Activated T-helper 17 cell treated with anti-CD3 and anti-CD28 coated beads, Interleukin-2, amount 50 U/mL, for 72 hours (primary cell): ENCODE data around the gene EPN1. TPM values are rescaled to one million over a fixed set of nuclear protein-coding genes. Genes with fewer than 3 reads are reported as not detected.
A peak's percentile ranks its signal among the peaks of the same experiment; 100 is the strongest.

Experiments
- ATAC-seq: fragments of 150-1000 bp; cut with Tn5 transposase; replicated peaks from 2 replicates; pipeline ENCODE4 v1.10.0; 2021; ENCODE audit warnings: mild to moderate bottlenecking, moderate library complexity
- H3K27ac Mint-ChIP-seq: one replicate; pipeline ENCODE4 v1.8.0; 2022; ENCODE audit warnings: mixed read lengths
- H3K27me3 Mint-ChIP-seq: one replicate; pipeline ENCODE4 v1.8.0; 2022; ENCODE audit warnings: mixed read lengths
- H3K36me3 Mint-ChIP-seq: one replicate; pipeline ENCODE4 v1.8.0; 2022; ENCODE audit warnings: low read depth, mild to moderate bottlenecking, mixed read lengths
- H3K4me1 Mint-ChIP-seq: one replicate; pipeline ENCODE4 v1.8.0; 2022; ENCODE audit warnings: mixed read lengths
- H3K4me3 Mint-ChIP-seq: one replicate; pipeline ENCODE4 v1.8.0; 2022; ENCODE audit warnings: mild to moderate bottlenecking, mixed read lengths
- H3K9me3 Mint-ChIP-seq: one replicate; pipeline ENCODE4 v1.8.0; 2022; ENCODE audit warnings: mixed read lengths
- total RNA-seq, 2 donors: library from RNA; stranded (reverse); gene quantifications; one replicate each; pipeline ENCODE4 v1.2.3, GENCODE V29; 2022

EPN1 gene
- total RNA-seq, 2 donors from 2014 or later, result 29.2 to 45.1 TPM

GRCh38 chr19:55695511-55696290, 20.7 kb downstream of the EPN1 start:
- no peak for ATAC-seq
- no peak overlapping the region for H3K27ac Mint-ChIP-seq
- H3K4me1 Mint-ChIP-seq, result no peaks in the 10 kb centered on the region
- H3K9me3 Mint-ChIP-seq, result no peaks in the 10 kb centered on the region
- H3K27me3 Mint-ChIP-seq, result no peaks in the 10 kb centered on the region
- no peak overlapping the region for H3K4me3 Mint-ChIP-seq
- peaks cover 70% of the 10 kb centered on the region for H3K36me3 Mint-ChIP-seq

DNA sequence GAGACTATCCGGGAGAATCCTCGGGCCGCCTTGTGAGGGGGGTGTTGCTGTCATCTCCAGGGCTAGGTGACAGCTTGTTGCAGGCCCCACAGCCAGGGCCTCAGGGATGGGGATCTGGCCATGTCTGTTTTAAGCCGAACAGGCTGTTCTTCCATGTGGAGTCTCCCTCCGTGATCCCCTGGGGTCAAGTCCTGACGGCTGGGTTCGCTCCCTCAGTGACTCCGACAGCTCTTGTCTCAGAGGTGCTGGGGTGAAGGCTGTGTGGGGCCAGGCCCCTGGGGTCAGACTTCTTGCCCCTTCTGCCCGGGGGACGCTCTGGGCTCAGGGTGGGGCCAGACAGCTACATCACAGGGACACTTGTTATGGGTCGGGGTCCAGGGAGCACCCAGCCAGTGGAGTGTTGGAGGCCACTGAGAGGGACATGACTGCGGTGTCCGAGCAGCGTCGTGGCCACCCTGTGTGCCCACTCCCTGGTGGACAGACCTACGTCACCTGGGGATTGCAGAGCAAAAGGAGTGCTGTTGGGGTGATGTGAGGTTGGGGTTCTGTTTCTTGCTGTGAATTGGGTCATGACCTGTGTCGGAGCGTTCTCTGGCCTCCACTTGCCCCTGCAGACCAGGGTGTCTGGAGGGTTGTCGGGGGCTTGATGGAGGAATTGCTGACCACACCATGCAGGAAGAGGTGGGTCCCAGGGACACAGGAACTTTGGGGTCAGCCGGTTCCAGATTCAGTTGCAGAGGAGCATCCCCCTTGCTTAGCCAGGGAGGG, 21.5 kb downstream of the EPN1 start:
- Mint-ChIP-seq H3K27me3 (no peaks in the 10 kb centered on the region), H3K4me3 (no peak overlapping the region), H3K9me3 (no peaks in the 10 kb centered on the region), H3K27ac (peak overlapping the region; percentile 10), H3K36me3 (peaks cover 71% of the 10 kb centered on the region), H3K4me1 (no peaks in the 10 kb centered on the region)
- ATAC-seq, result no peak

GRCh38 chr19:55697069-55697440, 22.0 kb downstream of the EPN1 start:
- Mint-ChIP-seq H3K9me3 (no peaks in the 10 kb centered on the region), H3K36me3 (peaks cover 71% of the 10 kb centered on the region)

GRCh38 chr19:55697698-55698097, 22.7 kb downstream of the EPN1 start:
- Mint-ChIP-seq H3K27ac (no peak overlapping the region), H3K9me3 (no peaks in the 10 kb centered on the region), H3K4me3 (no peak overlapping the region), H3K36me3 (peaks cover 71% of the 10 kb centered on the region), H3K4me1 (no peaks in the 10 kb centered on the region), H3K27me3 (no peaks in the 10 kb centered on the region)
- no peak for ATAC-seq

More at GRCh38 chr19:55697069-55697440, 22.0 kb downstream of the EPN1 start:
- Mint-ChIP-seq H3K4me1 (no peaks in the 10 kb centered on the region), H3K27ac (peak overlapping the region; percentile 10), H3K27me3 (no peaks in the 10 kb centered on the region), H3K4me3 (no peak overlapping the region)
- ATAC-seq, result no peak

- no peaks in the 10 kb centered on the region for H3K4me1 Mint-ChIP-seq
- no peaks in the 10 kb centered on the region for H3K27me3 Mint-ChIP-seq
- H3K36me3 Mint-ChIP-seq, result peaks cover 68% of the 10 kb centered on the region
- ATAC-seq, result no peak
- no peak overlapping the region for H3K4me3 Mint-ChIP-seq
- H3K27ac Mint-ChIP-seq, result no peak overlapping the region
- no peaks in the 10 kb centered on the region for H3K9me3 Mint-ChIP-seq
These were observed 23.2 kb downstream of the EPN1 start for GRCh38 chr19:55698256-55698655.

GRCh38 chr19:55699221-55699620, 24.2 kb downstream of the EPN1 start:
- Mint-ChIP-seq H3K27me3 (no peaks in the 10 kb centered on the region), H3K27ac (no peak overlapping the region), H3K4me1 (no peaks in the 10 kb centered on the region), H3K4me3 (no peak overlapping the region), H3K9me3 (no peaks in the 10 kb centered on the region), H3K36me3 (peaks cover 58% of the 10 kb centered on the region)
- no peak for ATAC-seq

DNA sequence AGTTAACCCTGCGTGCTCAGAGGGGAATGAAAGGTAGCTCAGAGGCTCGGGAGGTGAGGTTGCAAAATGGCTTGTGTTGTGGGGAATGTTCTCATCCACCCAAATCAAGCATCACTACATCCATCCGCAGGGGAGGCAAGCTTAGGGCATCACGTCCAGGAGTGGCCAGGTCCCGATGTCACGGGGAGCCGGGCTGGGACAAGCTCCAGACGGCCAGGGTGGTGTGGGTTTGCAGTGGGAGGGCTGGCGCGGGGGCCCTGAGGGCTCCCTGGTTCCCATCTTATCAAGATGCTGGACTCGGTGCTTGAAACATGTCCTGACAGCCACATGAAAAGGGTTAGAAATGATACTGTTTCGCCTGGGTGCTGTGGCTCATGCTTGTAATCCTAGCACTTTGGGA, 25.8 kb downstream of the EPN1 start:
- Mint-ChIP-seq H3K36me3 (peaks cover 43% of the 10 kb centered on the region), H3K4me3 (no peak overlapping the region)
- ATAC-seq, result no peak

DNA sequence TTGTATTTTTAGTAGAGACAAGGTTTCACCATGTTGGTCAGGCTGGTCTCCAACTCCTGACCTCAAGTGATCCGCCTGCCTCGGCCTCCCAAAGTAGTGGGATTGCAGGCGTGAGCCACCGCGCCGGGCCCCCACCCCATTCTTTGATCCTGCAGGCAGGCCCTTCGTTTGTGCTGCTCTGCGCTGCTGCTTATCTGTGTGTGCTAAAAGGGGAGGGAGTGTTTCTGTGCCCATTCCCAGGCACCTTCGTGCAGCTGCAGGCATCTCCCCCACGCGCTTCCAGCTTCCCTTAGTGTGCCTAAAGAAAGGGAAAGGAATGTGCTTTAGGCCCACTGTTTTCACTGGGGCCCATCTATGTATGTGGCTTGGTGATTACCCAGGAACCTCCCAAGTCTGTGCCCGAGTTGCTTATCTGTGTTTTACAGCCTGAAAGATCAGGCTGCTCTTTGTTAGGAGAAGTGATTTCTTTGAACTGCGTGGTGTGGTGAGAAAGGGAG, 27.2 kb downstream of the EPN1 start:
- no peak for ATAC-seq
- peaks cover 29% of the 10 kb centered on the region for H3K36me3 Mint-ChIP-seq
- H3K9me3 Mint-ChIP-seq, result no peaks in the 10 kb centered on the region
- H3K4me1 Mint-ChIP-seq, result no peaks in the 10 kb centered on the region
- H3K27ac Mint-ChIP-seq, result no peak overlapping the region
- H3K4me3 Mint-ChIP-seq, result no peak overlapping the region
- no peaks in the 10 kb centered on the region for H3K27me3 Mint-ChIP-seq

More for the DNA sequence above, 25.8 kb downstream of the EPN1 start:
- Mint-ChIP-seq H3K9me3 (no peaks in the 10 kb centered on the region), H3K27ac (no peak overlapping the region), H3K27me3 (no peaks in the 10 kb centered on the region), H3K4me1 (no peaks in the 10 kb centered on the region)

DNA sequence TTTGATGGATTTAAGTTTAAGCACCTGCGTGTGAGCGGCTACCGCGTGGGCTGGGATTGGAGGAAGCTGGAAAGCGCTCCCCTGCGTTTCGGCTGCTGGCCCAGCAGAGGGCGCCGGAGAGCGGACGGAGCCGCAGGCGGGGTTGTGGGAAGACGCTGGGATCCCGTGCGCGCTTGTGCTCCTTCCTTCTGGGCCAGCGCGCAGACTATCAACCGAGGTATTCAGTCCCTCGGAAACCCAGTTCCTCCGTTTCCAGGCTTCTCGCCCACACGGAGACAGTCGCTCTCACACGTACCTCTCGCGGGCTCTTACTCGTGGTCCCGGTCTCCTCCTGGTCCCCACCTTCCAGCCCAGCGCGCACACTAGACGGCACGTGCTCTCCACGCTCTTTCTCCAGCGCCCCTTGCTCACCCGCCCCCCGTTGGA, 28.8 kb downstream of the EPN1 start:
- Mint-ChIP-seq H3K4me1 (no peaks in the 10 kb centered on the region), H3K36me3 (peaks cover 16% of the 10 kb centered on the region), H3K27ac (no peak overlapping the region), H3K9me3 (no peaks in the 10 kb centered on the region), H3K4me3 (no peak overlapping the region), H3K27me3 (no peaks in the 10 kb centered on the region)
- ATAC-seq, result peak; percentile 66

GRCh38 chr19:55704494-55705245, 29.6 kb downstream of the EPN1 start:
- Mint-ChIP-seq H3K4me3 (no peak overlapping the region), H3K9me3 (no peaks in the 10 kb centered on the region), H3K27me3 (peaks cover 3% of the 10 kb centered on the region), H3K36me3 (peaks cover 9% of the 10 kb centered on the region), H3K27ac (no peak overlapping the region), H3K4me1 (no peaks in the 10 kb centered on the region)
- no peak for ATAC-seq

GRCh38 chr19:55705972-55706371, 30.9 kb downstream of the EPN1 start:
- H3K9me3 Mint-ChIP-seq, result no peaks in the 10 kb centered on the region
- ATAC-seq, result no peak
- no peaks in the 10 kb centered on the region for H3K36me3 Mint-ChIP-seq
- H3K4me1 Mint-ChIP-seq, result no peaks in the 10 kb centered on the region
- no peak overlapping the region for H3K4me3 Mint-ChIP-seq
- H3K27me3 Mint-ChIP-seq, result peaks cover 3% of the 10 kb centered on the region
- no peak overlapping the region for H3K27ac Mint-ChIP-seq

GRCh38 chr19:55711719-55712118, 36.7 kb downstream of the EPN1 start:
- Mint-ChIP-seq H3K27me3 (peaks cover 8% of the 10 kb centered on the region), H3K36me3 (no peaks in the 10 kb centered on the region), H3K4me1 (peaks cover 3% of the 10 kb centered on the region), H3K4me3 (no peak overlapping the region), H3K9me3 (peaks cover 3% of the 10 kb centered on the region), H3K27ac (no peak overlapping the region)
- ATAC-seq, result no peak

DNA sequence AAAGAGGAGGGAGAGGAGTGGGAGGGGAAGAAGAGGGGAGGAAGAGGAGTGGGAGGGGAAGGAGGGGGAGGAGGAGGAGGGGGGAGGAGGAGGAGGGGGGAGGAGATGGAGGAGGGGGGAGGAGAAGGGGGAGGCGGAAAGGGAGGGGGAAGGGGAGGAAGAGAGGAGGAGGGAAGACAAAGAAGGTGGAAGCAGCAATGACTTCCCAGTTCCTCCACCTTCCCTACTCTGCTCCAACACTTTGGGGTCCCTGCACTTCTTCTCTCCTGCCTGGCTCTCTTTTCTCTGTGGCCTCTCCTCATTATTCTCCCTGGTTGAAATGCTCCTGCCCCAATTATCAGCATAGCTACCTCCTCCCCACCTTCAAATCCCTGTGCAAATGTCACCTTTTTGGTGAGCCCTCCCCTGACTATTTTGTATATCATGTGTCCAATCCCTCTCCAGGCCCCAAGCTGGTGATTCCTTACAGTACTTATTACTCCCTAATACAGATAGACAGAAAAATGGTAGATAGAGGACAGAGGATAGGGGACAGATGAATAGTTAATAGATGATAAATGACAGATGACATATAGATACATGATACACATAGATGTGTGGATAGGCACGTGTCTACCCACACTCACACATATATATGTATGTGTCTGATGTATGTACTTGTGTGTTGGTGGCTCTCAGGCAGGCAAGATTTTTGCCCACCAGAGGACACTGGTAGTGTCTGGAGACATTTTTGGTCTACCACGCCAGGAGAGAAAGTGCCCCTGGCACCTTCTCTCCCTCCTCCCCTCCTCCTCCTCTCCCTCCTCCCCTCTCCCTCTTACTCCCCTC, 38.0 kb downstream of the EPN1 start:
- Mint-ChIP-seq H3K4me1 (peaks cover 3% of the 10 kb centered on the region), H3K4me3 (no peak overlapping the region), H3K27ac (no peak overlapping the region), H3K36me3 (no peaks in the 10 kb centered on the region), H3K27me3 (peaks cover 9% of the 10 kb centered on the region), H3K9me3 (peaks cover 3% of the 10 kb centered on the region)
- ATAC-seq, result peak; percentile 34

- H3K36me3 Mint-ChIP-seq, result no peaks in the 10 kb centered on the region
- H3K4me1 Mint-ChIP-seq, result peaks cover 3% of the 10 kb centered on the region
- H3K27ac Mint-ChIP-seq, result no peak overlapping the region
- peaks cover 31% of the 10 kb centered on the region for H3K27me3 Mint-ChIP-seq
- no peak overlapping the region for H3K4me3 Mint-ChIP-seq
- no peak for ATAC-seq
- H3K9me3 Mint-ChIP-seq, result peaks cover 8% of the 10 kb centered on the region
These were observed 41.5 kb downstream of the EPN1 start for GRCh38 chr19:55716531-55716930.
